Activated CD4-positive, alpha-beta T cell treated with anti-CD3 and anti-CD28 coated beads, Interleukin-2, amount 50 U/mL, for 16 hours (primary cell): Measurements from ENCODE around the gene CSF2.
"Not testable (repeated sequence)": the region's sequence is repeated elsewhere in the genome, so short reads cannot be mapped to it uniquely, and the experiment has no call there.

Experiments
- DNase-seq: peaks from one replicate; pipeline ENCODE4 v3.0.0-alpha.2; 2020

The CSF2 gene

DNA sequence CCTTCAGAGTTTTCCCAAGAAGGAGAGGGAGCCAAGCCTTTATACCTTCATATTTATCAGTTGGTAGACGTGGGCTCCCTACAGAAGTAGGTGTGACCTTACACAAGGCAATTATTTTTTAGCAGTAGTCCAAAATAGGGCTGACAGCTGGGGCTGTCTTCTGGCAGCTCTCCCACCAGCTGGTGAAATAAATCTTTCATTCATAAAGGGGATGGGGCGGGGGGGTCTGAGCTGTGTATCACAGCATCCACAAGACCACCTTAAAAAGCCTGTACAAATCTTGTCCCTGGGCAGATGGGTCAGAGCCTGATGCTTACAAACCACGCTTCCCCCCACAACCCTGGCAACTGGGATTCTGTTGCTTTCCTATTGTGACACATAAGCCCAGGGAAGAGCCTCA, 19.7 kb downstream of the CSF2 start:
- no peak for DNase-seq

GRCh38 chr5:132094393-132095076, 20.9 kb downstream of the CSF2 start:
- DNase-seq = no peak

GRCh38 chr5:132095077-132095410, 21.5 kb downstream of the CSF2 start:
- DNase-seq = no peak

- no peak for DNase-seq
Measured at GRCh38 chr5:132095424-132095972, 21.9 kb downstream of the CSF2 start.

- DNase-seq = no peak
Measured at GRCh38 chr5:132096904-132097303, 23.3 kb downstream of the CSF2 start.

DNA sequence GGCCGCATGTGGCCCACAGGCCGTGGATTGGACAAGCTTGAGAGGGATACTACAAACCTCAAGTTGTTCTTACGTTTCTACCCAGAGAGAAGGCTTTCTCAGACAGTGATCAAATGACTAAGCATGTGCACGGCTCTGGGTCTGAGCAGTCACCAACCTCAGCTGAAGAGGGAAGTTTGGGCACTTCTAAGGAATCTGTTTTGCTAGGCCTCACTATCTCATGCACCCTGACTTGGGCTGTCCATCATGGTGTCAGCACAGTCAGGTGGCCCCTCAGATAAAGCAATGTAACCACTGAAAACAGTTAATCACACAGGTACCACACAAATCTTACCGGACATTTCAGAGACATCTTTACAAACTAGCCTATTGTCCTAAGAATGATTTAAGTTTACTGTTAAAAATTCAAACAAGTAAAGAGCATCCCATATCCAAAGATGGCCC, 24.6 kb downstream of the CSF2 start:
- DNase-seq = peak; percentile 79

- no peak for DNase-seq
Measured at GRCh38 chr5:132098621-132099020, 25.0 kb downstream of the CSF2 start.

GRCh38 chr5:132099076-132099748, 25.6 kb downstream of the CSF2 start:
- peak; percentile 96 for DNase-seq

DNA sequence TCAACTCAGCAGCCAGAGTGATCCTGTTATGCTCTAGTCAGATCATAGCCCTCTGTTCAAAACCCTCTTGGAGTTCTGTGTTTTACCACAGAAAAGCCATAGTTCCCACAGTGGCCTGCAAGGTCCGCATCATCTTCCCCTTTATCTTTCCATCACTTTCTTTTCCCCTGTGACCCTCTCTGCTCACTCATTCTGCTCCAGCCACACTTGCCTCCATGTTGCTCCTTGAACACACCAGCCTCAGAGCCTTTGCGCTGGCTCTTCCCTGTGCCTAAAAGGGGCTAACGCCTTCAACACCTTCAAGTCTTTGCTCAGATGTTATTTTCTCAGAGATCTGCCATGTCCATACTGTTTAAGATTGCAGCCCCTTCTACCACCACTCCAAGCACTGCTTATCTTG, 26.3 kb downstream of the CSF2 start:
- DNase-seq = no peak

DNA sequence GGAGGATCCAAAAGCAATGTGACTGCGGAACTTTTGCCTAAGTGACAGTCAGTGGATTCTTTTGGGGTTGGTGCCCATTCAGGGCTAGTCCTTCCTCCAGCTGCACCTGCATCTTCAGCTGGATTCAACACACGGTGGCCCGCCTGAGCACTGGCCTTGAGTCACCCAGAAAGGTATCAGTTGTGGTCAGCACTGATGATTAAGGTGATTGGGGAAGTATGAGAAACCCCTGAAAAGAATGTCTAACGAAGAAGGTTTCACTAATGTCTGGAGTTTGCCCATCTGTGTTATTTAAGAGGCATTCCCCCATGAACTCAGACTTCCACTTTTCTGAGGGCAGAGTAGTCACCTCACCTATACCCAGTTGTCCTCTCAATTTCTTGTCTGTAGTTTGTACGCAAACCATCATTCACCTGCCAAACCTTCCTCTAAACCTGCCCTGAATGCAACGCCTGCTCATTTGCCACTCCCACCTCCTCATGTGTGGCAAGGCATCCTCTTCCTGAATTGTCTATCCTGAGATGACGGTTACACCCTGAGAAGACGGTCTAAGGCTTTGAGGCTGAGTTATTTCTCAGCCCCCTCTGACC, 27.2 kb downstream of the CSF2 start:
- peak; percentile 61 for DNase-seq

DNA sequence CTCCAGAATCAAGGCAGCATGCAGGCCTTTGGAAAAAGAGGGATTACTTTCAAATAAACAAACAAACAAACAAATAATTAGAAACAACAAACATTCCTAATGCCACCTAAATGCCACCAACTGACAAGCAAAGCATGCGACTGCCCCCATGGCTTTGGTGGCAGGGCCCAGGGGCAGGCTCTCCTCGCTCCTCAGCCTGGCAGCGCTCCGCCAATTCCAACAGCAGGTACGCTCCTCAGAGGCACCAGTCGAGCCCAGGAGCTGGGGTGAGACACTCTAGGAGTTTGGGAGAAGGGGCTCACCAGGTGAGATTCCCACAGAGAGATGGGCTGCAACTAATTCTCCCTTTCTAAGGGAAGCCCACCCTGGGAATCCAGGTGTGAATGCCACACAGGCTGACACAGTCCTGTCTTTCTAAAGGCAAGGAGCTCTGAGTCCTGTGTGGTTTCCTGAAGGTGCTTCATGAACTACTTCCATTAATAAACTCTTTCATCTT, 27.8 kb downstream of the CSF2 start:
- no peak for DNase-seq

DNA sequence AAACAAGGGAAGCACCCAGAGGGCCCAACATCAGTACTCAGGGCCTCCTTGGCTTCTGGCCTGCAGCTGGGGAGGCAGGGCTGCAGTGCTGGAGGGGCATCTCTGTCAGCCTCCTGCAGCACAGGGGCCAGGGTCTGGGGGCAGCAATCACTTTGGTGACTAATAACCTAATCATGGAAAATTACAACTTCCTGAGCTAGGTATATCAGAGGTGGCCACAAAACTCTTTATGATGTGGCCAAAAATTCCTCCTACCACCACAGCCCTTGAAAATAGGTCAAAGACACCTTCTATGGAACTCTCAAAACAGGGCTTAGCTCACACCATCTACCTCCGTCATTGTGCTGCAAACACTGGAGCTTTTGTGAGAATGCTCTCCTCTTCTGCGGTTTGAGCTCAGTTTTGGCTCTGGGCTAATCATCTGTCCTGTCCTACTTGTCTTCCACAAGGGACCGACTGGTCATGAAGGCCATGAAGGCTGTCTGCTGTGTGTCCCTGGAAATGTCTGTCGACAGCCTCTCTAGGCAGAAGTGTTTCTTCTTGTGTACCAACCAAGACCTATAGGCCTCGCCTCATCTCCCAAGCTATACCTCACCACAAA, 28.6 kb downstream of the CSF2 start:
- peak; percentile 71 for DNase-seq

- DNase-seq = no peak
Measured at GRCh38 chr5:132102944-132103331, 29.3 kb downstream of the CSF2 start.

DNA sequence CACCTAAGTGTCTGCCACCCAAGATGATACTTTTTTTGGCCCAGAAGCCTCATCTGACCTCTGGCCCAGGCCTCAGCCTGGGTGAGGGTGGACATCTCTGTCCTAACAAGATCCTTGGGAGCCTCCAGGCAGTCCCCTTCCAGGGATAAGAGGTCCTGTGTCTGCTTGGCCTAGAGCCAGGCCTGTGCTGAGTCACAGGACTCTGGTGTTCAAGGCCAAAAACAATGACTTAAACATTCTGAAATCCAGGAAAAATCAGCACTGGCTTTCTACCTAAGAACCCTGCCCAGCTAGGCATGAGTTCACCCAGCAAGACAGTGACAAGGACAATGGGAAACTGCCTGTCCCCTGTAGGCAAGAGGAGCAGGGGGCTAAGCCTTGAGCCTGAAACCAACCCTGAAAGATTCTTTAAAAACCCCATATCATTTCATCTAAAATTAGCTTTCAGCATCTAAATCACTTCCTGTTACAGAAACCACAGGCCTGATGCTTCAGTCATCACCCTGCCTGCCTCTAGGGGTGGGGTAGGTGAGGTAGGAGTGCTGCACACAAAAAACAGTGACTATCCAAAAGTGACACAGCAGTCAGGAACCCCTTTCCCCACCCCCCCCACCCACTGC, 29.9 kb downstream of the CSF2 start:
- DNase-seq = peak; percentile 93

DNA sequence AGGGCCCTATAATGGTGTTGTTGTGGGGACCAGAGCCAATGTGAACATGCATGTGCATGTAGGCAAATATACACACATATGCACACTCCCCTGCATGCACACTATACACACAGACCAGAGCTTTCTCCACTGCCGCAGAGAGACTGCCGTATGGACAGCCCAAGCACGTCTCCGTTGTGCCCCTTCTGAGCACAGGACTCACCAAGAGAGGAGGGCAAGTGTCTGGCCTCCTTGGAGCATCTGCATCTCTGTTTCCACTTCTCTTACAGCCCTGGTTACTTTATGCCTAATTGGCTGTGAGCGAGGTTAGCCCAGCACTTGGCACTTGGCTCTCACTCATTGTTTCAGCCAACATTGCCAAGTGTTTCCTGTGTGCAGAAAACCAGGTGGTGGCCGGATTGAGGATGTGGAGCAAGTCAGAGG, 30.4 kb downstream of the CSF2 start:
- peak; percentile 52 for DNase-seq

- DNase-seq = no peak
Measured at GRCh38 chr5:132104556-132104955, 31.0 kb downstream of the CSF2 start.

GRCh38 chr5:132105688-132106087, 32.1 kb downstream of the CSF2 start:
- no peak for DNase-seq

DNA sequence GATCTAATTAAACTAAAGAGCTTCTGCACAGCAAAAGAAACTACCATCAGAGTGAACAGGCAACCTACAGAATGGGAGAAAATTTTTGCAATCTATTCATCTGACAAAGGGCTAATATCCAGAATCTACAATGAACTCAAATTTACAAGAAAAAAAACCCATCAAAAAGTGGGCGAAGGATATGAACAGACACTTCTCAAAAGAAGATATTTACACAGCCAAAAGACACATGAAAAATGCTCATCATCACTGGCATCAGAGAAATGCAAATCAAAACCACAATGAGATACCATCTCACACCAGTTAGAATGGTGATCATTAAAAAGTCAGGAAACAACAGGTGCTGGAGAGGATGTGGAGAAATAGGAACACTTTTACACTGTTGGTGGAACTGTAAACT, 34.9 kb downstream of the CSF2 start:
- not testable (repeated sequence) for DNase-seq

DNA sequence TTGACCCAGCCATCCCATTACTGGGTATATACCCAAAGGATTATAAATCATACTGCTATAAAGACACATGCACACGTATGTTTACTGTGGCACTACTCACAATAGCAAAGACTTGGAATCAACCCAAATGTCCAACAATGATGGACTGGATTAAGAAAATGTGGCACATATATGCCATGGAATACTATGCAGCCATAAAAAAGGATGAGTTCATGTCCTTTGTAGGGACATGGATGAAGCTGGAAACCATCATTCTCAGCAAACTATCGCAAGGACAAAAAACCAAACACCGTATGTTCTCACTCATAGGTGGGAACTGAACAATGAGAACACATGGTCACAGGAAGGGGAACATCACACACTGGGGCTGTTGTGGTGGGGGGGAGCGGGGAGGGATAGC, 35.4 kb downstream of the CSF2 start:
- DNase-seq = not testable (repeated sequence)

- no peak for DNase-seq
Measured at GRCh38 chr5:132109494-132110053, 36.0 kb downstream of the CSF2 start.

DNA sequence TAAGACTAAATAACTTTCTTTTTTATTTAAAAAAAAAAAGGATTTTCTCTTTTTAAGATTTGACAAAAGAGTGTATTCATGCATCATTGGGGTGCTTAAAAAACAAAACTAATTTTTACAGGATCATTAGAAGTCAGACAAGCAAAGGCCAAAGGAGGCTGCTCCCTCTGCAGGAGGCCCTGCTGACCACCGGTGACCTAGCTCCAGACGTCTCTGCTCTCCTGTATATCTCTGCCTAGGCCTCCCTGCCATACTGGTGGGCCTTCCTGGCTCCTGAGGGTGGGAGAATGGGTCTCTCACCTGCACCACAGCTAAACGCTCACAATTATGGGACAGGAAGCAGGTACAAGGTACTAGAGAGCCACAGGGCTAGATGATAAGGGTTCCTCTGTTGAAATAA, 36.6 kb downstream of the CSF2 start:
- no peak for DNase-seq

GRCh38 chr5:132110930-132111329, 37.3 kb downstream of the CSF2 start:
- DNase-seq = peak; percentile 59

DNA sequence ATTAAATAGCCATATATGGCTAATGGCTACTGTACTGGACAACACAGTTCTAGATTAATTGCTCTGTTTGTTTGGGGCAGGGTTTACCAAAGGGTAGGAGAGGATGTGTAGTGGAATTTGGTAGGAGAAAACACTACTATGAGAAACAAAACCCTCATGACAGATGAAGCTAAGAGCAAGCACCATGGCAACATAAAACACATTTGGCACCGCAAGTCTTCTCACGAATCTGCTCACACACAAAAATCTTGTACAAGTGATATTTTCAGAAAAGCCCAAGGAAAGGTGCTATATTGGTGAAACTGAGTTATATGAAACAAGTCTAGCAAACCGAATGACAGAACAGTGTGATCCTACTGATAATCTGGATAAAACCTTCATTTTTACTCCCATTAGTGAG, 38.5 kb downstream of the CSF2 start:
- DNase-seq = no peak
